Fibroblast of mammary gland (primary cell): ENCODE results near the gene PCDHGC4.

ENCODE experiments used
- DNase-seq: peaks from one replicate; pipeline ENCODE4 v3.0.0-alpha.2; 2010; ENCODE audit warnings: low read depth
- H3K4me3 ChIP-seq: 2 replicates; pipeline ENCODE4 v1.5.1; 2011; ENCODE audit warnings: low read depth, mild to moderate bottlenecking, low read length, moderate library complexity; ENCODE audit not compliant: control insufficient read depth
- CTCF ChIP-seq: conservative IDR thresholded peaks from 2 replicates; pipeline ENCODE4 v1.5.1; 2011; ENCODE audit warnings: low read depth, low read length, inconsistent platforms; ENCODE audit not compliant: control insufficient read depth, insufficient read depth

PCDHGC4 gene

GRCh38 chr5:141494761-141495452 lies 10.1 kb downstream of the PCDHGC4 start:
- TF ChIP-seq CTCF: no peak
- peak; percentile 15 for DNase-seq
- no peak overlapping the region for H3K4me3 ChIP-seq

- no peak overlapping the region for H3K4me3 ChIP-seq
- no peak for DNase-seq
- no peak for TF ChIP-seq CTCF
Observed at GRCh38 chr5:141495453-141495811, 10.6 kb downstream of the PCDHGC4 start.

- TF ChIP-seq CTCF: no peak
- no peak overlapping the region for H3K4me3 ChIP-seq
- no peak for DNase-seq
Observed at GRCh38 chr5:141496038-141496437, 11.2 kb downstream of the PCDHGC4 start.

GRCh38 chr5:141501761-141502160 lies 16.9 kb downstream of the PCDHGC4 start:
- no peak for DNase-seq

GRCh38 chr5:141503681-141504080 lies 18.9 kb downstream of the PCDHGC4 start:
- TF ChIP-seq CTCF: no peak
- H3K4me3 ChIP-seq: no peak overlapping the region
- no peak for DNase-seq

More at GRCh38 chr5:141501761-141502160, 16.9 kb downstream of the PCDHGC4 start:
- TF ChIP-seq CTCF: no peak
- no peak overlapping the region for H3K4me3 ChIP-seq

GRCh38 chr5:141504216-141504615 lies 19.4 kb downstream of the PCDHGC4 start:
- no peak for TF ChIP-seq CTCF
- no peak overlapping the region for H3K4me3 ChIP-seq
- no peak for DNase-seq
